Neural cell (in vitro differentiated cells): Measurements from ENCODE around the gene NR2F6. TPM values are rescaled to one million over a fixed set of nuclear protein-coding genes. Genes with fewer than 3 reads are reported as not detected.

Source experiments
- H2AFZ ChIP-seq: fragments of 200-600, 300-800 bp; sonication (generic), shearing (Covaris generic); 2 replicates; pipeline ENCODE4 v1.6.0; 2014; ENCODE audit warnings: low read depth, mild to moderate bottlenecking, antibody characterized with exemption, low read length, moderate library complexity
- H3F3A ChIP-seq: fragments of 200-600 bp; shearing (Covaris generic); 2 replicates; pipeline ENCODE4 v1.6.1; 2016; ENCODE audit warnings: mild to moderate bottlenecking, moderate library complexity, mixed read lengths, antibody characterized with exemption, low read length; ENCODE audit not compliant: insufficient read depth, poor library complexity, severe bottlenecking
- H3K27ac ChIP-seq: fragments of 200-600, 300-800 bp; sonication (generic), shearing (Covaris generic); 2 replicates; pipeline ENCODE4 v1.5.1; 2014; ENCODE audit warnings: mild to moderate bottlenecking, low read length, moderate library complexity
- H3K27me3 ChIP-seq: fragments of 300-800, 200-600 bp; sonication (generic), shearing (Covaris generic); 2 replicates; pipeline ENCODE4 v1.6.0; 2014; ENCODE audit warnings: mild to moderate bottlenecking, low read depth, low read length, moderate library complexity; ENCODE audit not compliant: insufficient read depth
- H3K36me3 ChIP-seq: fragments of 300-800, 200-600 bp; sonication (generic), shearing (Covaris generic); 2 replicates; pipeline ENCODE4 v1.5.1; 2014; ENCODE audit warnings: mild to moderate bottlenecking, antibody characterized with exemption, low read length, moderate library complexity; ENCODE audit not compliant: insufficient read depth
- H3K4me2 ChIP-seq: fragments of 300-800, 200-600 bp; sonication (generic), shearing (Covaris generic); 2 replicates; pipeline ENCODE4 v1.6.0; 2014; ENCODE audit warnings: mild to moderate bottlenecking, low read length
- H3K4me3 ChIP-seq: fragments of 300-800, 200-600 bp; sonication (generic), shearing (Covaris generic); 2 replicates; pipeline ENCODE4 v1.5.1; 2014; ENCODE audit warnings: mild to moderate bottlenecking, low read length, moderate library complexity
- H3K79me2 ChIP-seq: fragments of 200-600 bp; shearing (Covaris generic); replicated peaks from 2 replicates; pipeline ENCODE4 v1.6.0; 2014; ENCODE audit warnings: mild to moderate bottlenecking, low read length, moderate library complexity; ENCODE audit not compliant: insufficient read depth
- H3K9ac ChIP-seq: fragments of 300-800, 200-600 bp; sonication (generic), shearing (Covaris generic); 2 replicates; pipeline ENCODE4 v1.6.1; 2016; ENCODE audit warnings: mild to moderate bottlenecking, low read length, mixed read lengths
- H3K9me2 ChIP-seq: fragments of 200-600 bp; shearing (Covaris generic); 2 replicates; pipeline ENCODE4 v1.6.1; 2016; ENCODE audit warnings: mild to moderate bottlenecking, low read length, mixed read lengths; ENCODE audit not compliant: insufficient read depth
- H3K9me3 ChIP-seq: fragments of 200-600, 300-800 bp; sonication (generic), shearing (Covaris generic); 2 replicates; pipeline ENCODE4 v1.6.1; 2016; ENCODE audit warnings: mild to moderate bottlenecking, mixed run types, low read length, moderate library complexity, mixed read lengths
- H4K20me1 ChIP-seq: fragments of 200-600 bp; shearing (Covaris generic); 2 replicates; pipeline ENCODE4 v1.6.1; 2016; ENCODE audit warnings: mild to moderate bottlenecking, mixed run types; ENCODE audit not compliant: insufficient read depth
- EZH2 ChIP-seq: fragments of 200-600, 300-800 bp; shearing (Covaris generic), sonication (generic); IDR thresholded peaks from 2 replicates; pipeline ENCODE4 v1.6.1; 2014; ENCODE audit warnings: antibody characterized with exemption, low read length, borderline replicate concordance, mild to moderate bottlenecking; ENCODE audit not compliant: insufficient read depth, poor library complexity, severe bottlenecking
- MXI1 ChIP-seq: fragments of 450-650 bp; conservative IDR thresholded peaks from 2 replicates; pipeline ENCODE4 v1.6.1; 2014; ENCODE audit warnings: antibody characterized with exemption, mild to moderate bottlenecking; ENCODE audit not compliant: poor library complexity, severe bottlenecking
- POLR2AphosphoS5 ChIP-seq: IDR thresholded peaks from 2 replicates; pipeline ENCODE4 v1.6.1; 2012
- SMC3 ChIP-seq: fragments of 450-650 bp; conservative IDR thresholded peaks from 2 replicates; pipeline ENCODE4 v1.6.1; 2014; ENCODE audit warnings: antibody characterized with exemption, mild to moderate bottlenecking, moderate library complexity; ENCODE audit not compliant: poor library complexity
- TAF1 ChIP-seq: IDR thresholded peaks from 2 replicates; pipeline ENCODE4 v1.6.1; 2012; ENCODE audit warnings: low read depth
- polyA plus RNA-seq: library from polyadenylated mRNA; depleted of rRNA; stranded (reverse); fragments of >200 nt; gene quantifications from 2 replicates; pipeline ENCODE4 v1.2.3, GENCODE V29; 2014
- TF ChIP-seq, protein P1 (sequence below): IDR thresholded peaks from 2 replicates; pipeline ENCODE4 v1.6.1; 2012; ENCODE audit warnings: borderline replicate concordance
- TF ChIP-seq, protein P2 (sequence below): fragments of 450-650 bp; IDR thresholded peaks from 2 replicates; pipeline ENCODE4 v1.5.1; 2014; ENCODE audit warnings: antibody characterized with exemption, mild to moderate bottlenecking, moderate library complexity; ENCODE audit not compliant: poor library complexity, severe bottlenecking

NR2F6 gene
- polyA plus RNA-seq, 1 donor from 2014 or later, result 26.9 TPM

DNA sequence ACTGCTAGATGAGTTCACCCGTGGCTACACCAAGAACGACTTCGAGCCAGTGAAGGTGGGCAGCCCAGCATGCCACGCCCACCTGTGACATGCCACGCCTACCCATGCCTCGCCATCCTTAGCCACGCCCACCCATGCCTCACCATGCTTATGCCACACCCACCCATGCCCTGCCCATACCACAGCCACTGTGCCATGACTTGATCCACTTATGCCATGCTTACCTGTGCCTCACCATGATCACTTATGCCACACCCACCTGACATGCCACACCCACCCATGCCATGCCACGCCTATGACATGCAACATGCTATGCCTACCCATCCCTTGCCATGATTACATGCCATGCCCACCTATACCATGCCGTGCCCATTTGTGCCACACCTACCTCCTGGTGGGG is 43.5 kb downstream of the NR2F6 start:
- no peaks in the 10 kb centered on the region for H3K9me3 ChIP-seq
- no peak overlapping the region for H3K9ac ChIP-seq
- no peaks in the 10 kb centered on the region for H4K20me1 ChIP-seq
- no peaks in the 10 kb centered on the region for H3K27me3 ChIP-seq
- H3K79me2 ChIP-seq, result no peaks in the 10 kb centered on the region
- H3K4me3 ChIP-seq, result no peak overlapping the region
- no peaks in the 10 kb centered on the region for H3K9me2 ChIP-seq
- no peaks in the 10 kb centered on the region for H3F3A ChIP-seq
- H3K27ac ChIP-seq, result no peak overlapping the region
- no peaks in the 10 kb centered on the region for H3K36me3 ChIP-seq
- no peak overlapping the region for H3K4me2 ChIP-seq
- H2AFZ ChIP-seq, result no peak overlapping the region
- TF ChIP-seq TAF1 (no peak), SMC3 (no peak), MXI1 (no peak)
- TF ChIP-seq, protein P1, sequence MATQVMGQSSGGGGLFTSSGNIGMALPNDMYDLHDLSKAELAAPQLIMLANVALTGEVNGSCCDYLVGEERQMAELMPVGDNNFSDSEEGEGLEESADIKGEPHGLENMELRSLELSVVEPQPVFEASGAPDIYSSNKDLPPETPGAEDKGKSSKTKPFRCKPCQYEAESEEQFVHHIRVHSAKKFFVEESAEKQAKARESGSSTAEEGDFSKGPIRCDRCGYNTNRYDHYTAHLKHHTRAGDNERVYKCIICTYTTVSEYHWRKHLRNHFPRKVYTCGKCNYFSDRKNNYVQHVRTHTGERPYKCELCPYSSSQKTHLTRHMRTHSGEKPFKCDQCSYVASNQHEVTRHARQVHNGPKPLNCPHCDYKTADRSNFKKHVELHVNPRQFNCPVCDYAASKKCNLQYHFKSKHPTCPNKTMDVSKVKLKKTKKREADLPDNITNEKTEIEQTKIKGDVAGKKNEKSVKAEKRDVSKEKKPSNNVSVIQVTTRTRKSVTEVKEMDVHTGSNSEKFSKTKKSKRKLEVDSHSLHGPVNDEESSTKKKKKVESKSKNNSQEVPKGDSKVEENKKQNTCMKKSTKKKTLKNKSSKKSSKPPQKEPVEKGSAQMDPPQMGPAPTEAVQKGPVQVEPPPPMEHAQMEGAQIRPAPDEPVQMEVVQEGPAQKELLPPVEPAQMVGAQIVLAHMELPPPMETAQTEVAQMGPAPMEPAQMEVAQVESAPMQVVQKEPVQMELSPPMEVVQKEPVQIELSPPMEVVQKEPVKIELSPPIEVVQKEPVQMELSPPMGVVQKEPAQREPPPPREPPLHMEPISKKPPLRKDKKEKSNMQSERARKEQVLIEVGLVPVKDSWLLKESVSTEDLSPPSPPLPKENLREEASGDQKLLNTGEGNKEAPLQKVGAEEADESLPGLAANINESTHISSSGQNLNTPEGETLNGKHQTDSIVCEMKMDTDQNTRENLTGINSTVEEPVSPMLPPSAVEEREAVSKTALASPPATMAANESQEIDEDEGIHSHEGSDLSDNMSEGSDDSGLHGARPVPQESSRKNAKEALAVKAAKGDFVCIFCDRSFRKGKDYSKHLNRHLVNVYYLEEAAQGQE, result no peak

- TF ChIP-seq, protein P2, sequence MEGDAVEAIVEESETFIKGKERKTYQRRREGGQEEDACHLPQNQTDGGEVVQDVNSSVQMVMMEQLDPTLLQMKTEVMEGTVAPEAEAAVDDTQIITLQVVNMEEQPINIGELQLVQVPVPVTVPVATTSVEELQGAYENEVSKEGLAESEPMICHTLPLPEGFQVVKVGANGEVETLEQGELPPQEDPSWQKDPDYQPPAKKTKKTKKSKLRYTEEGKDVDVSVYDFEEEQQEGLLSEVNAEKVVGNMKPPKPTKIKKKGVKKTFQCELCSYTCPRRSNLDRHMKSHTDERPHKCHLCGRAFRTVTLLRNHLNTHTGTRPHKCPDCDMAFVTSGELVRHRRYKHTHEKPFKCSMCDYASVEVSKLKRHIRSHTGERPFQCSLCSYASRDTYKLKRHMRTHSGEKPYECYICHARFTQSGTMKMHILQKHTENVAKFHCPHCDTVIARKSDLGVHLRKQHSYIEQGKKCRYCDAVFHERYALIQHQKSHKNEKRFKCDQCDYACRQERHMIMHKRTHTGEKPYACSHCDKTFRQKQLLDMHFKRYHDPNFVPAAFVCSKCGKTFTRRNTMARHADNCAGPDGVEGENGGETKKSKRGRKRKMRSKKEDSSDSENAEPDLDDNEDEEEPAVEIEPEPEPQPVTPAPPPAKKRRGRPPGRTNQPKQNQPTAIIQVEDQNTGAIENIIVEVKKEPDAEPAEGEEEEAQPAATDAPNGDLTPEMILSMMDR, result no peak
- TF ChIP-seq POLR2AphosphoS5, result no peak
- TF ChIP-seq TAF1, result no peak
- no peak for TF ChIP-seq SMC3
- TF ChIP-seq EZH2, result no peak
- TF ChIP-seq, protein P1, result no peak
- H3F3A ChIP-seq, result no peaks in the 10 kb centered on the region
- no peak overlapping the region for H3K27ac ChIP-seq
- no peak overlapping the region for H3K4me3 ChIP-seq
- no peak overlapping the region for H3K4me2 ChIP-seq
- H3K9me3 ChIP-seq, result no peaks in the 10 kb centered on the region
- no peaks in the 10 kb centered on the region for H3K9me2 ChIP-seq
- H4K20me1 ChIP-seq, result no peaks in the 10 kb centered on the region
- no peaks in the 10 kb centered on the region for H3K27me3 ChIP-seq
- H3K9ac ChIP-seq, result no peak overlapping the region
- no peaks in the 10 kb centered on the region for H3K79me2 ChIP-seq
- H2AFZ ChIP-seq, result no peak overlapping the region
- no peaks in the 10 kb centered on the region for H3K36me3 ChIP-seq
Measured at GRCh38 chr19:17200408-17201079, 45.2 kb downstream of the NR2F6 start.
